ENCODE measurements around the gene MAGEB17. TPM values are rescaled to one million over a fixed set of nuclear protein-coding genes. Genes with fewer than 3 reads are reported as not detected.

MAGEB17 gene
- total RNA-seq, 1 donor from 2014 or later: not detected

- TF ChIP-seq CTCF (IDR thresholded peaks at IDR 0.05): no peak
- H3K36me3 ChIP-seq: no peaks in the 10 kb centered on the region
- intact Hi-C loops (cut with DNase I): no loop called here
- H3K4me1 ChIP-seq: no peaks in the 10 kb centered on the region
- DNase-seq (no peak), ATAC-seq (no peak)
- no peak overlapping the region for H3K4me3 ChIP-seq
- no peaks in the 10 kb centered on the region for H3K9me3 ChIP-seq
- H3K27me3 ChIP-seq: no peaks in the 10 kb centered on the region
- H3K27ac ChIP-seq: no peak overlapping the region
Measured at GRCh38 chrX:16125520-16126149, 41.6 kb upstream of the MAGEB17 start.

- Histone ChIP-seq H3K9me3 (no peaks in the 10 kb centered on the region), H3K4me3 (no peak overlapping the region), H3K4me1 (no peaks in the 10 kb centered on the region), H3K27ac (no peak overlapping the region), H3K36me3 (no peaks in the 10 kb centered on the region), H3K27me3 (no peaks in the 10 kb centered on the region)
- DNase-seq (no peak), ATAC-seq (no peak)
- intact Hi-C loops (cut with DNase I): no loop called here
- TF ChIP-seq CTCF (IDR thresholded peaks at IDR 0.05): no peak
Measured at GRCh38 chrX:16130707-16131106, 36.6 kb upstream of the MAGEB17 start.

- no peaks in the 10 kb centered on the region for H3K36me3 ChIP-seq
- DNase-seq (no peak), ATAC-seq (no peak)
- no peak for TF ChIP-seq CTCF (IDR thresholded peaks at IDR 0.05)
- H3K4me3 ChIP-seq: no peak overlapping the region
- no peaks in the 10 kb centered on the region for H3K9me3 ChIP-seq
- H3K4me1 ChIP-seq: no peaks in the 10 kb centered on the region
- H3K27me3 ChIP-seq: no peaks in the 10 kb centered on the region
- intact Hi-C loops (cut with DNase I): no loop called here
- H3K27ac ChIP-seq: no peak overlapping the region
Measured at GRCh38 chrX:16134936-16135335, 32.3 kb upstream of the MAGEB17 start.

- TF ChIP-seq CTCF (IDR thresholded peaks at IDR 0.05): no peak
- Histone ChIP-seq H3K27me3 (no peaks in the 10 kb centered on the region), H3K4me3 (no peak overlapping the region), H3K9me3 (no peaks in the 10 kb centered on the region), H3K36me3 (no peaks in the 10 kb centered on the region), H3K27ac (no peak overlapping the region), H3K4me1 (no peaks in the 10 kb centered on the region)
- DNase-seq (no peak), ATAC-seq (no peak)
- intact Hi-C loops (cut with DNase I): no loop called here
Measured at GRCh38 chrX:16136080-16136479, 31.2 kb upstream of the MAGEB17 start.

- Histone ChIP-seq H3K27me3 (no peaks in the 10 kb centered on the region), H3K9me3 (no peaks in the 10 kb centered on the region), H3K4me3 (no peak overlapping the region), H3K4me1 (no peaks in the 10 kb centered on the region), H3K36me3 (no peaks in the 10 kb centered on the region), H3K27ac (no peak overlapping the region)
- ATAC-seq (no peak), DNase-seq (no peak)
- intact Hi-C loops (cut with DNase I): no loop called here
- no peak for TF ChIP-seq CTCF (IDR thresholded peaks at IDR 0.05)
Measured at GRCh38 chrX:16137416-16138107, 29.7 kb upstream of the MAGEB17 start.
